GM19468 (cell line): ENCODE results near the gene TRAK1.

Experiments
- ATAC-seq: cut with Tn5 transposase; IDR thresholded peaks from one replicate; pipeline ENCODE4 v1.9.1; 2021; ENCODE audit warnings: mild to moderate bottlenecking, moderate library complexity, moderate number of reproducible peaks; ENCODE audit not compliant: unreplicated experiment; ENCODE audit errors: extremely low read depth

The TRAK1 gene

GRCh38 chr3:42172047-42172654 is 81.0 kb downstream of the TRAK1 start:
- no peak for ATAC-seq

GRCh38 chr3:42173307-42173706 is 82.2 kb downstream of the TRAK1 start:
- no peak for ATAC-seq

- no peak for ATAC-seq
Measured at GRCh38 chr3:42174679-42175385, 83.7 kb downstream of the TRAK1 start.

DNA sequence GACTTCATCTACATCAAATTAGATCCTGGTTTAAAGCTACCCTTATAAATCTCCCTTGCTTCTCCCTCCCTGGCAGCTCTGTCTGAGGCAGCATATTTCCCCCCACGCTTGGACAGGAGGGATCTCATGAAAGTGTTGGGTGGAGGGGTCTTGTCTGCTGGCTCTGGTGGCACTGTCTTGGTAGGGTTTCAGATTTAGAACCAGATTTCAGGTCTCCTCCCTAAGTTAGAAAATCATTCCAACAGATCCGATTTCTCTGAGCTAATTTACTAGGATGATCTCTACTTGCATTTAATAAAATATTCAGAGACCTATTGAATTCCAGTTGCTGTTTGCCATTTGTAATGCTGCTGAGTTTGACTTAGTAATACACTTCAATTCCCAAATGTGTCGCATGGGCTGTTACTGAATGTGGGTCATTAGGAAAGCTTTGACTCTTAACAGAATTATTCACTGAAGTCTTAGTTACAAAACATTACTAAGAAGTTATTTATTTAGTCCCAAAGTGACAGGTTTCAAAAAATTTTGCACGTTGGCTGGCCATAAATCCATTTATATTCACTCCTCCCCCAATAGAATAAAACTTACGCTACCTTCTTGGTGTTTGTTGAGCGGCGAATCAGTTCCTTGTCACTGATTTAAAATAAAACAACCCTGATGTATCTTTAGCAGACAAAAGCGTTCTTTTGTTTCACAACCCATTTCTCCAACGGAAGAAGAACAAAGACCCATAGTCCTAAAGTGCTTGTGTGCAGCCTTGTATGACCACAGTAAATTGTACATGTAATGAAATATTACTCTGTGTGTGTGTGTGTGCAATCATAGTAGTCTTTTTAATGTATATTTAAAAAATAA is 84.5 kb downstream of the TRAK1 start:
- no peak for ATAC-seq

DNA sequence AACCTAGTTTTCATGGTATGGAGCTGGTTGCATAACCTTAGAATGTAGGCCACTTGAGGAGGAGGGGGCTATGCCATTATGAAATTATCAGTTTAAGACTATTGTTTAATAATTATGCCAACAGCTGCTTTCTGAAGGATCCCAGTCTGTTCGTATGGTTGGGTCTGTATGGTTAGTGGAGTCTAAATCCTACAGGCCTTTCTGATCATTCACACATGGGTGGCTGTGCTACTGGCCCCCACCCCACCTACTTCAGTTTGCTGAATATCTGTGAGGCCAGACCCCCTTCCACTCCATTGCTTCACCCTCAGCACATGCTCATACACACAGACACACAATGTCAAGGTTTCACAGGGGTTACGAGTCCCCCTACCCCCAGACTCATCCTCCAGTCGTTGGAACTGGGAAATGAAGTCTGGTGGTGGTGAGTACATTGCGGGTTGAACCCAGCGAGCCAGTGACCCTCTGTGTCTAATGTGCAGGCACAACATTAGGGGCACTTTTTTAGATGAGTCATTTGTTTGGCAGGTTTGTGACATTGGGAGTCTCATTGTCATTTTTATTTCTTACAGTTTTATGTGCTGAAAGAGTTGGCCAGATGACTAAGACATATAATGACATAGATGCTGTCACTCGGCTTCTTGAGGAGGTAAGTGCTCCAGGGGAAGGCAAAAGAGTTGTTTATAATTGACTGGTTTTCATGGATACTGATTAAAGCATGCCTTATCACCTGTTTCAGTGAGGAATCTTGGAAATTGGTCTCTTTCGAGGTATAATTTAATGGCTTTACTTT is 85.3 kb downstream of the TRAK1 start:
- no peak for ATAC-seq

DNA sequence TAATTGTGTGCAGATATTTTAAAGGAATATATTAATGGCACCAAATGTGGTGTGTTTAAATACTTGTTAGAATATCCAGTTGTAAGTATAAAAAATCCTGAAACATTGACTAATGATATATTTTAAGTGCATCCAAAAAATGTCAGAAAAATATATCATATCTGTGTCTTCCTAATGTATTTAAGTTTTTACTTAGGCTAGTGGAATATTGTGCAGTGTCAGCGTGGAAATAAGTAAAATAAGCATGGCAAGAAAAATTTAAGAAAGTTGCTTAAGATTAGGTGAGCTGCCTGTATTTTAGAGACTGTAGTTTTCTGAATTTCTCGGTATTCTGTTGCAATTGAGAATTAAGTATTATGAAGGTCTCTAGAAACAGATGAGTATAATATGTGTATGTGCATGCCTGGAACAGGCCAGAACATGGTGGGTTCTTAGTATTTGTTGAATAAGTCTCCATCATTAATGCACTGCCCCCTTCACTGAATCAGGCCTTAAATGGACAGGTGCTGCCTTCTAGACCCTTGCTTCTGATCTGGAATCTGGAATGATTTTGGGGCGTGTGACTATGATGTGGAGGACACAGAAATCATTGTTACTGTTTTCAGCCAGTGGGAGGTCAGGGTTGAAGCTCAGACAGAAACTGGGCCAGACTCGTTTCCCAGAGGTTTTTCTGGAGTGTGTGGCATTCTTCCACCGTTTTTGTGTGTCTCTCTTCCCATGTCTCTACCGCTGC is 86.1 kb downstream of the TRAK1 start:
- ATAC-seq = no peak

DNA sequence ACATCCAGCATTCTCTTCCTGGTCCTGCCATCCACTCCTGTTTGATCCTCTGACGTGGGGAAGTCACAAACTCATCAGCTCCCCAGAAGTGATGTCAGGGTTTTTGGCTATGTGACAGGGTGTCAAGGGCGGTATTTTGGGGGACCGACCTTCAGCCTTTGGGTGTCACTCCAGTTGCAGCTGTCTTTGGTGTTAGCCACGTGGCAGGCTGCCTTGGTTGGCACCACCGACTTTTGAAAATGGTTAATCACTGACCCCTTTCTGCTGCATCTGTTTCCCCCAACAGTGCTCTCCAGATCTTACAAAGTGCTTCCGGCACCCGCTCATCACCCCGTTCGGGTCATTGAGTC is 86.6 kb downstream of the TRAK1 start:
- no peak for ATAC-seq

- no peak for ATAC-seq
Measured at GRCh38 chr3:42179110-42179725, 88.1 kb downstream of the TRAK1 start.

GRCh38 chr3:42180901-42181300 is 89.7 kb downstream of the TRAK1 start:
- no peak for ATAC-seq

GRCh38 chr3:42182555-42182954 is 91.4 kb downstream of the TRAK1 start:
- ATAC-seq = no peak

DNA sequence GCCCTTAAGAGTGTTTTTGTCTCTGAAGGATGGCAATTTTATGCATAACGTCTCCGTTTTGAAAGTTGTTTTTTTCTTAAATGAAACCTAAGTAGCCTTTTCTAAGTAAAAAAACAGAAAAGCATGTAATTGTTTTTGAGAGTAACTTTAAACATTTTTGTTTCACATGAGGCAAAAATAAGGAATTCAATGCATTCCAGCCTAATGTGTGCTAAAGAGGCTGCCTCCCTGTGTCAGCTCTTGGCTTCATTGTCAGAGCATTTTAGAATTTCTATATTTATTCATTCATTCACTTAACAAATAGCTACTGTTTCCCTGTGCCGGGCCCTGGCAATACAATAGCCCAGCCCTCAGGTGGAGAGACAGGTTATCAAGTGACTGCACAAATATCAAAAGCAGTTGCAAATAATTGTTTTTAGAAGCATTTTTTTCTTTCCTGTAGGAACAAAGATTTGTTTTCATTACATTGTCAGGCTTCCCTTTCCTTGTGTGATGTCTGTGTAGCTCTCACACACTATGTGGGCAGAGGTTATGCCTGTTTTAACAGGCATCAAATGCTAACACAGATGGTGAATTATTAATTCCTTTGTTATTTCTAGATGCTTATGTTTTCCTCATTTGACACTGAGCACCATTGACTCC is 93.0 kb downstream of the TRAK1 start:
- ATAC-seq = no peak

- ATAC-seq = no peak
Measured at GRCh38 chr3:42184651-42185443, 93.7 kb downstream of the TRAK1 start.

GRCh38 chr3:42187936-42188335 is 96.8 kb downstream of the TRAK1 start:
- no peak for ATAC-seq

DNA sequence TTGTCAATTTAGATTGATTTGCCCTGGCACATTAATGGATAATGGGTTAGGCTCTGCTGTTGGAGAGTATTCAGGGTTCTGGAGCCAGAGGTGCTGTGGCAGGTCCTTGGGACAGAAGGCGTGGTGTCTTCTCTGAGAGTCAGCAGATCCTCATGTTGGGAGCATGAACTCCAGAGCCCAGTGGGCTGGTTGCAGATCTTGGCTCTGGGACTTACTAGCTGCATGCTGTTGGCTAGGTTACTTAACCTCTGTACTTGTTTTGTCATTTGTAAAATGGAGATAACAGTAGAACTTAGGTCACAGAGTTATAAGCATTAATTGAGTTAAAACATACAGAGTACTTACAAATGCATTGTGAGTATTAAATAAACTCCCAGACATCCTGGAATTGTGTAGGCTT is 97.2 kb downstream of the TRAK1 start:
- no peak for ATAC-seq

DNA sequence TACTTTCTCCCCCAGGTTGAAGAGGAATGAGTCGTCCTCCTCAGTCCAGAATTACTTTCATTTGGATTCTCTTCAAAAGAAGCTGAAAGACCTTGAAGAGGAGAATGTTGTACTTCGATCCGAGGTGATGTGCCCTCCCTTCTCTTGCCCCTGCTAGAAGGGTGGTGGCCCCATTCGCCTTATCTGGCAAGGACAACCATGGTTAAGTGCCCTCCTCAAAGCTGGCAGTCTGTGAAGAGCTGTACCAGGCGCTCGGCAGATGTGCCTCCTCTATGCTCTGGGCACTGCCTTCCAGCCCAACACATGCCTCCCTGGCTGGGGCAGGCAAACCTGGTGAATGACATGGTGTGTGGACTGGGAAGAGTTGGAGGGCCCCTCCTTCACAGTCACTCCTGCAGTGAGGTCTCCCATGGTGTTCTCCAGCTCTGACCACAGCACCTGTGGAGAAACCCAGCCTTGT is 97.9 kb downstream of the TRAK1 start:
- no peak for ATAC-seq

- ATAC-seq = no peak
Measured at GRCh38 chr3:42189736-42190135, 98.6 kb downstream of the TRAK1 start.

DNA sequence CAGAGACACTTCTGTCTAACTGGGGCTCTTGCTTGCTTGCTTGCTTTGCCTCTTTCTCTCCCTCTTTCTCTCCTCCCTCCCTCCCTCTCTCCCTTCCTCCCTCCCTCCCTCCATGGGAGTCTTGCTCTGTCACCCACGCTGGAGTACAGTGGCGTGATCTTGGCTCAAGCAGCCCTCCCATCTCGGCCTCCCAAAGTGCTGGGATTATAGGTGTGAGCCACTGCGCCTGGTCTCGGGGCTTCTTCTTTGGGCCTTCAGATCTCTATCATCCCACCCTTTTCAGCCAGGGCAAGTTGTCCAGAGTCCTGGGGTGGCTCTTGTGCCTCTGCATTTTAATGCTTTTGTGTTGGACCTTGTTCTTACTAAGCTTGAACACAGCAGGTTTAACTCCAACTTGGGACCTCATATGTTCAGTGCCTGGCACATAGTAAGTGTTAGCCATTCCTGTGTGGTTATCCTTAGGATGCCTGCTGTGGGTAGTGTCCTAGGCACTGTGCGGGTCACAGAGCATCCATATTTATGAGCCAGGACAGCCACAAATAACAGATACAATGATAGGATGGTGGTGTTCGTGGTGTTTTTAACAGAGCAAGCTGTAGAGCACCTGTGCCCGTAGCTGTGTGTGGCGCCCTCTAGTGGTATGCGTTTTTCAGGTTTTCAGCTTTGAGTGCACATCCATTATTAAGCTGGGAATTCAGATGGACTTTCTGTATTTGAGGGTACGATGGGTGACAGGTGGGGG is 99.7 kb downstream of the TRAK1 start:
- ATAC-seq = no peak

- no peak for ATAC-seq
Measured at GRCh38 chr3:42191443-42191747, 100.2 kb downstream of the TRAK1 start.
